ENCODE results near the gene SSH2. TPM values are rescaled to one million over a fixed set of nuclear protein-coding genes. Genes with fewer than 3 reads are reported as not detected.

The SSH2 gene
- total and polyA plus RNA-seq, 4 donors = 7.5 to 14.1 (median 11.2) TPM

- no peak for TF ChIP-seq TAF1 (conservative IDR thresholded peaks at IDR 0.05)
- no peak for TF ChIP-seq ATF3 (IDR thresholded peaks at IDR 0.05)
- TF ChIP-seq RAD21 (IDR thresholded peaks at IDR 0.05) = no peak
- TF ChIP-seq HNF4G (IDR thresholded peaks at IDR 0.05) = no peak
- no peak for TF ChIP-seq FOXA2 (IDR thresholded peaks at IDR 0.05)
- no peak for TF ChIP-seq NR2F2 (IDR thresholded peaks at IDR 0.05)
- TF ChIP-seq ZBTB33 (IDR thresholded peaks at IDR 0.05) = no peak
- TF ChIP-seq GABPA (IDR thresholded peaks at IDR 0.05 in 1 of 2, conservative IDR thresholded peaks at IDR 0.05 in 1 of 2) = no peak
- no peak for TF ChIP-seq RXRA (IDR thresholded peaks at IDR 0.05)
- no peak for TF ChIP-seq REST (IDR thresholded peaks at IDR 0.05)
- 78% methylated on average over 2 of the region's 2 CpGs for WGBS
- Histone ChIP-seq H3K27ac (ENCODE audit: low read depth in 1 of 2, low read length in 2 of 2) (no peak overlapping the region), H3K4me1 (ENCODE audit: control insufficient read depth in 4 of 4, insufficient read depth in 4 of 4, low read length in 3 of 4) (peaks cover 0 to 12% (median 3%) of the 10 kb centered on the region in 4 donors), H3K9ac (ENCODE audit: low read depth in 1 of 2, low read length in 2 of 2) (no peak overlapping the region), H3K27me3 (ENCODE audit: control insufficient read depth in 4 of 4, insufficient read depth in 4 of 4, low read length in 3 of 4) (no peaks in the 10 kb centered on the region), H3K9me3 (ENCODE audit: control insufficient read depth in 4 of 4, low read length in 3 of 4) (no peaks in the 10 kb centered on the region), H3K4me3 (ENCODE audit: low read depth in 1 of 3, low read length in 3 of 3) (no peak overlapping the region), H3K36me3 (ENCODE audit: control insufficient read depth in 4 of 4, insufficient read depth in 3 of 4, low read depth in 1 of 4, low read length in 3 of 4) (no peaks in the 10 kb centered on the region)
- DNase-seq (ENCODE audit: low spot score) = no peak
These were observed 171.8 kb downstream of the SSH2 start for GRCh38 chr17:29758255-29758654.

DNA sequence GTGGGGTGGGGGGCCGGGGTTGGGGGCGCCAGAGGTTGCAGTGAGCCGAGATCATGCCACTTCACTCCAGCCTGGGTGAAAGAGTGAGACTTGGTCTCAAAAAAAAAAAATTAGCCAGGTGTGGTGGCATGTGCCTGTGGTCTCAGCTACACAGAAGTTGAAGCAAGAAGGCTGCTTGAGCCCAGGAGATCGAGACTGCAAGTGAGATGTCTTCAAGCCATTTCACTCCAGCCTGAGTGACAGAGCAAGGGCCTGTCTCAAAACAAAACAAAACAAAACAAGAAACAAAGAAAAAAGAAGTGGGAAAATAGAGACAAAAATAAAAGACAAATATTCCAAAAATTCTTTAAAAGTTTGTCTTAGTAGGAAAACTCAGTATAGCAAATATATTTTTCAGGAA lies 172.2 kb downstream of the SSH2 start:
- Histone ChIP-seq H3K9me3 (ENCODE audit: control insufficient read depth in 4 of 4, low read length in 3 of 4) (no peaks in the 10 kb centered on the region), H3K36me3 (ENCODE audit: control insufficient read depth in 4 of 4, insufficient read depth in 3 of 4, low read depth in 1 of 4, low read length in 3 of 4) (no peaks in the 10 kb centered on the region), H3K9ac (ENCODE audit: low read depth in 1 of 2, low read length in 2 of 2) (no peak overlapping the region), H3K4me1 (ENCODE audit: control insufficient read depth in 4 of 4, insufficient read depth in 4 of 4, low read length in 3 of 4) (peaks cover 0 to 12% (median 3%) of the 10 kb centered on the region in 4 donors), H3K27ac (ENCODE audit: low read depth in 1 of 2, low read length in 2 of 2) (no peak overlapping the region), H3K27me3 (ENCODE audit: control insufficient read depth in 4 of 4, insufficient read depth in 4 of 4, low read length in 3 of 4) (no peaks in the 10 kb centered on the region), H3K4me3 (ENCODE audit: low read depth in 1 of 3, low read length in 3 of 3) (no peak overlapping the region)
- DNase-seq (ENCODE audit: low spot score) = no peak
- 90% methylated on average over 4 of the region's 4 CpGs for WGBS
- TF ChIP-seq EGR1 (IDR thresholded peaks at IDR 0.05; ENCODE audit: low read depth in 2 of 2) (no peak), SP1 (IDR thresholded peaks at IDR 0.05) (no peak), FOXA1 (IDR thresholded peaks at IDR 0.05) (no peak), FOXA2 (IDR thresholded peaks at IDR 0.05) (no peak), RXRA (IDR thresholded peaks at IDR 0.05) (no peak)
- TF ChIP-seq, protein P1, sequence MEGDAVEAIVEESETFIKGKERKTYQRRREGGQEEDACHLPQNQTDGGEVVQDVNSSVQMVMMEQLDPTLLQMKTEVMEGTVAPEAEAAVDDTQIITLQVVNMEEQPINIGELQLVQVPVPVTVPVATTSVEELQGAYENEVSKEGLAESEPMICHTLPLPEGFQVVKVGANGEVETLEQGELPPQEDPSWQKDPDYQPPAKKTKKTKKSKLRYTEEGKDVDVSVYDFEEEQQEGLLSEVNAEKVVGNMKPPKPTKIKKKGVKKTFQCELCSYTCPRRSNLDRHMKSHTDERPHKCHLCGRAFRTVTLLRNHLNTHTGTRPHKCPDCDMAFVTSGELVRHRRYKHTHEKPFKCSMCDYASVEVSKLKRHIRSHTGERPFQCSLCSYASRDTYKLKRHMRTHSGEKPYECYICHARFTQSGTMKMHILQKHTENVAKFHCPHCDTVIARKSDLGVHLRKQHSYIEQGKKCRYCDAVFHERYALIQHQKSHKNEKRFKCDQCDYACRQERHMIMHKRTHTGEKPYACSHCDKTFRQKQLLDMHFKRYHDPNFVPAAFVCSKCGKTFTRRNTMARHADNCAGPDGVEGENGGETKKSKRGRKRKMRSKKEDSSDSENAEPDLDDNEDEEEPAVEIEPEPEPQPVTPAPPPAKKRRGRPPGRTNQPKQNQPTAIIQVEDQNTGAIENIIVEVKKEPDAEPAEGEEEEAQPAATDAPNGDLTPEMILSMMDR (IDR thresholded peaks at IDR 0.05; ENCODE audit: low read depth, low read length, missing input control) = no peak
